ENCODE data around the gene TMED3.
A peak's percentile ranks its signal among the peaks of the same experiment; 100 is the strongest.

Gene TMED3

GRCh38 chr15:79310985-79311900 is at the start of gene TMED3:
TMED3 (plus strand) TSS chr15:79311112; CDS start chr15:79311250, 138 bp downstream.
- TF ChIP-seq CTCF (IDR thresholded peaks at IDR 0.05; ENCODE audit: insufficient read depth, missing control alignments), result no peak
- peak; percentile 98 for DNase-seq (ENCODE audit: insufficient read length, low spot score)
- no peak for FAIRE-seq

- no peak for TF ChIP-seq CTCF (IDR thresholded peaks at IDR 0.05; ENCODE audit: insufficient read depth, missing control alignments)
- no peak for FAIRE-seq
Observed at GRCh38 chr15:79261836-79262235, 49.1 kb upstream of the TMED3 start.

GRCh38 chr15:79265167-79265566 is 45.7 kb upstream of the TMED3 start:
- FAIRE-seq (no peak), DNase-seq (ENCODE audit: insufficient read length, low spot score) (no peak)
- no peak for TF ChIP-seq CTCF (IDR thresholded peaks at IDR 0.05; ENCODE audit: insufficient read depth, missing control alignments)

More at GRCh38 chr15:79261836-79262235, 49.1 kb upstream of the TMED3 start:
- DNase-seq (ENCODE audit: insufficient read length, low spot score), result no peak

GRCh38 chr15:79265987-79266579 is 44.8 kb upstream of the TMED3 start:
- DNase-seq (ENCODE audit: insufficient read length, low spot score), result no peak
- TF ChIP-seq CTCF (IDR thresholded peaks at IDR 0.05; ENCODE audit: insufficient read depth, missing control alignments), result no peak
- FAIRE-seq, result no peak

- FAIRE-seq (no peak), DNase-seq (ENCODE audit: insufficient read length, low spot score) (no peak)
- no peak for TF ChIP-seq CTCF (IDR thresholded peaks at IDR 0.05; ENCODE audit: insufficient read depth, missing control alignments)
Observed at GRCh38 chr15:79282371-79283251, 28.3 kb upstream of the TMED3 start, which contains the start of gene ANKRD34C. ANKRD34C (plus strand) TSS chr15:79282722; CDS start chr15:79293285, 10,563 bp downstream.

GRCh38 chr15:79283252-79284048 is 27.5 kb upstream of the TMED3 start:
- FAIRE-seq, result no peak
- TF ChIP-seq CTCF (IDR thresholded peaks at IDR 0.05; ENCODE audit: insufficient read depth, missing control alignments), result no peak
- DNase-seq (ENCODE audit: insufficient read length, low spot score), result no peak
